Fibroblast of lung (primary cell): ENCODE data around the gene UNC119B. TPM values are rescaled to one million over a fixed set of nuclear protein-coding genes. Genes with fewer than 3 reads are reported as not detected.
A peak's percentile ranks its signal among the peaks of the same experiment; 100 is the strongest.

Experiments used
- DNase-seq, 2 donors: peaks; one replicate each; pipeline versions ENCODE4 v3.0.0 to v3.0.0-alpha.2; 2010; ENCODE audit warnings: low read depth in 2 of 2
- H2AFZ ChIP-seq: 2 replicates; pipeline ENCODE4 v1.5.1; 2012; ENCODE audit warnings: low read length, control low read depth, inconsistent platforms
- H3K27ac ChIP-seq: 2 replicates; pipeline ENCODE4 v1.5.1; 2011; ENCODE audit warnings: low read length, control low read depth; ENCODE audit not compliant: insufficient read depth
- H3K27me3 ChIP-seq: 2 replicates; pipeline ENCODE4 v1.5.1; 2011; ENCODE audit warnings: mild to moderate bottlenecking, low read length; ENCODE audit not compliant: control insufficient read depth, insufficient read depth
- H3K36me3 ChIP-seq: 2 replicates; pipeline ENCODE4 v1.5.1; 2011; ENCODE audit warnings: low read length; ENCODE audit not compliant: control insufficient read depth, insufficient read depth
- H3K4me1 ChIP-seq: 2 replicates; pipeline ENCODE4 v1.5.1; 2011; ENCODE audit warnings: low read length; ENCODE audit not compliant: control insufficient read depth, insufficient read depth; ENCODE audit errors: extremely low read depth
- H3K4me2 ChIP-seq: 2 replicates; pipeline ENCODE4 v1.5.1; 2011; ENCODE audit warnings: low read length, control low read depth; ENCODE audit not compliant: insufficient read depth; ENCODE audit errors: extremely low read depth
- H3K4me3 ChIP-seq, 4 experiments: fragments of 200-600 bp in 1 of 4; sonication (generic) in 1 of 4; replicated peaks in 1 of 4; 2 replicates each; pipeline ENCODE4 v1.5.1; 2011 to 2016; ENCODE audit warnings: low read length in 4 of 4, low read depth in 3 of 4, mild to moderate bottlenecking in 3 of 4, control low read depth in 2 of 4, inconsistent platforms in 1 of 4, mixed read lengths in 1 of 4; ENCODE audit not compliant: insufficient read depth in 1 of 4; ENCODE audit errors: control extremely low read depth in 1 of 4
- H3K79me2 ChIP-seq: 2 replicates; pipeline ENCODE4 v1.5.1; 2012; ENCODE audit warnings: mild to moderate bottlenecking, low read length, inconsistent platforms; ENCODE audit not compliant: control insufficient read depth, insufficient read depth
- H3K9ac ChIP-seq: 2 replicates; pipeline ENCODE4 v1.5.1; 2011; ENCODE audit warnings: mild to moderate bottlenecking, low read length, control low read depth; ENCODE audit not compliant: insufficient read depth
- H3K9me3 ChIP-seq: 2 replicates; pipeline ENCODE4 v1.5.1; 2012; ENCODE audit warnings: low read depth, low read length; ENCODE audit not compliant: control insufficient read depth, insufficient read depth
- H4K20me1 ChIP-seq: 2 replicates; pipeline ENCODE4 v1.5.1; 2011; ENCODE audit warnings: low read length; ENCODE audit not compliant: control insufficient read depth, insufficient read depth; ENCODE audit errors: extremely low read depth
- CTCF ChIP-seq, 2 donors: IDR thresholded peaks in 1 of 2; conservative IDR thresholded peaks in 1 of 2; 1 replicate in 1 of 2; 2 replicates in 1 of 2; pipeline ENCODE4 v1.5.1; 2011 to 2012; ENCODE audit warnings: low read length in 2 of 2, control low read depth in 1 of 2, inconsistent platforms in 1 of 2, low read depth in 1 of 2, mild to moderate bottlenecking in 1 of 2
- EZH2 ChIP-seq: IDR thresholded peaks from 2 replicates; pipeline ENCODE4 v1.5.1; 2012; ENCODE audit warnings: low read length, control low read depth, mild to moderate bottlenecking; ENCODE audit errors: missing control alignments
- polyA plus RNA-seq, 2 donors: library from polyadenylated mRNA; depleted of rRNA in 1 of 2; stranded (reverse) in 1 of 2; unstranded in 1 of 2; fragments of >200 nt; gene quantifications; 2 replicates each; pipeline ENCODE4 v1.2.1, GENCODE V29; 2011 to 2012; ENCODE audit warnings: missing spikeins in 1 of 2
- total RNA-seq: library from RNA; depleted of rRNA; stranded (reverse); fragments of >200 nt; gene quantifications from 2 replicates; pipeline ENCODE4 v1.2.1, GENCODE V29; 2014

The UNC119B gene
- total and polyA plus RNA-seq, 2 donors (not counting 1 experiment from before 2014, with no cell fraction given): 29.1 to 31.2 TPM

- Histone ChIP-seq H3K27ac (no peak overlapping the region), H3K4me1 (no peaks in the 10 kb centered on the region), H3K27me3 (no peaks in the 10 kb centered on the region), H3K79me2 (no peaks in the 10 kb centered on the region), H3K9ac (no peak overlapping the region), H2AFZ (no peak overlapping the region), H3K36me3 (no peaks in the 10 kb centered on the region), H3K4me2 (no peak overlapping the region), H3K9me3 (no peaks in the 10 kb centered on the region), H3K4me3 (no peak overlapping the region), H4K20me1 (no peaks in the 10 kb centered on the region)
- no peak for TF ChIP-seq CTCF (conservative IDR thresholded peaks at IDR 0.05 in 1 of 2, IDR thresholded peaks at IDR 0.05 in 1 of 2; ENCODE audit: low read depth in 1 of 2, low read length in 2 of 2)
- TF ChIP-seq EZH2: no peak
- DNase-seq: no peak
These were observed 30.0 kb upstream of the UNC119B start for GRCh38 chr12:120680165-120680738.

- Histone ChIP-seq H3K9ac (no peak overlapping the region), H3K27ac (no peak overlapping the region), H3K4me2 (no peak overlapping the region), H3K36me3 (no peaks in the 10 kb centered on the region), H4K20me1 (no peaks in the 10 kb centered on the region), H3K79me2 (peaks cover 25% of the 10 kb centered on the region), H3K4me3 (no peak overlapping the region), H3K4me1 (peaks cover 3% of the 10 kb centered on the region), H2AFZ (no peak overlapping the region), H3K27me3 (no peaks in the 10 kb centered on the region), H3K9me3 (no peaks in the 10 kb centered on the region)
- no peak for TF ChIP-seq EZH2
- TF ChIP-seq CTCF (conservative IDR thresholded peaks at IDR 0.05 in 1 of 2, IDR thresholded peaks at IDR 0.05 in 1 of 2; ENCODE audit: low read depth in 1 of 2, low read length in 2 of 2): no peak
- DNase-seq: no peak
These were observed 25.7 kb upstream of the UNC119B start for GRCh38 chr12:120684523-120684932.

- H2AFZ ChIP-seq: no peak overlapping the region
- H4K20me1 ChIP-seq: no peaks in the 10 kb centered on the region
- peak overlapping the region in 1 of 4 experiments; percentile 84 for H3K4me3 ChIP-seq
- peaks cover 5% of the 10 kb centered on the region for H3K4me1 ChIP-seq
- no peak overlapping the region for H3K27ac ChIP-seq
- no peaks in the 10 kb centered on the region for H3K27me3 ChIP-seq
- H3K9me3 ChIP-seq: no peaks in the 10 kb centered on the region
- no peaks in the 10 kb centered on the region for H3K36me3 ChIP-seq
- no peak overlapping the region for H3K4me2 ChIP-seq
- TF ChIP-seq EZH2 (no peak), CTCF (conservative IDR thresholded peaks at IDR 0.05 in 1 of 2, IDR thresholded peaks at IDR 0.05 in 1 of 2; ENCODE audit: low read depth in 1 of 2, low read length in 2 of 2) (no peak)
- DNase-seq: no peak
- H3K79me2 ChIP-seq: peaks cover 35% of the 10 kb centered on the region
- no peak overlapping the region for H3K9ac ChIP-seq
These were observed 24.7 kb upstream of the UNC119B start for GRCh38 chr12:120685522-120685921.
